Measurements from ENCODE around the gene VTCN1. TPM values are rescaled to one million over a fixed set of nuclear protein-coding genes. Genes with fewer than 3 reads are reported as not detected.

Gene VTCN1
- polyA plus RNA-seq, 1 donor = 0.13 TPM

GRCh38 chr1:117209094-117209493 lies 1.6 kb downstream of the VTCN1 start:
- no peak for DNase-seq (ENCODE audit: low read depth)

GRCh38 chr1:117208580-117208979 lies 2.1 kb downstream of the VTCN1 start:
- DNase-seq (ENCODE audit: low read depth) = no peak

- DNase-seq (ENCODE audit: low read depth) = no peak
Measured at GRCh38 chr1:117205368-117205767, 5.4 kb downstream of the VTCN1 start.

- no peak for DNase-seq (ENCODE audit: low read depth)
Measured at GRCh38 chr1:117201808-117202207, 8.9 kb downstream of the VTCN1 start.

- DNase-seq (ENCODE audit: low read depth) = no peak
Measured at GRCh38 chr1:117198097-117198496, 12.6 kb downstream of the VTCN1 start.

GRCh38 chr1:117189726-117190125 lies 21.0 kb downstream of the VTCN1 start:
- DNase-seq (ENCODE audit: low read depth) = no peak

- no peak for DNase-seq (ENCODE audit: low read depth)
Measured at GRCh38 chr1:117188816-117189437, 21.8 kb downstream of the VTCN1 start.

- DNase-seq (ENCODE audit: low read depth) = no peak
Measured at GRCh38 chr1:117188170-117188815, 22.4 kb downstream of the VTCN1 start.

GRCh38 chr1:117183112-117183511 lies 27.6 kb downstream of the VTCN1 start:
- no peak for DNase-seq (ENCODE audit: low read depth)

GRCh38 chr1:117182319-117182718 lies 28.4 kb downstream of the VTCN1 start:
- no peak for DNase-seq (ENCODE audit: low read depth)

- no peak for DNase-seq (ENCODE audit: low read depth)
Measured at GRCh38 chr1:117181630-117182041, 29.1 kb downstream of the VTCN1 start.

- DNase-seq (ENCODE audit: low read depth) = no peak
Measured at GRCh38 chr1:117180147-117180967, 30.4 kb downstream of the VTCN1 start.

- DNase-seq (ENCODE audit: low read depth) = no peak
Measured at GRCh38 chr1:117179471-117179870, 31.3 kb downstream of the VTCN1 start.

GRCh38 chr1:117178756-117179155 lies 32.0 kb downstream of the VTCN1 start:
- no peak for DNase-seq (ENCODE audit: low read depth)

GRCh38 chr1:117177376-117177775 lies 33.4 kb downstream of the VTCN1 start:
- no peak for DNase-seq (ENCODE audit: low read depth)

- DNase-seq (ENCODE audit: low read depth) = no peak
Measured at GRCh38 chr1:117176579-117176978, 34.1 kb downstream of the VTCN1 start.

- DNase-seq (ENCODE audit: low read depth) = no peak
Measured at GRCh38 chr1:117174851-117175250, 35.9 kb downstream of the VTCN1 start.

- DNase-seq (ENCODE audit: low read depth) = no peak
Measured at GRCh38 chr1:117173691-117174090, 37.0 kb downstream of the VTCN1 start.

- DNase-seq (ENCODE audit: low read depth) = no peak
Measured at GRCh38 chr1:117173006-117173405, 37.7 kb downstream of the VTCN1 start.

GRCh38 chr1:117171900-117172511 lies 38.7 kb downstream of the VTCN1 start:
- DNase-seq (ENCODE audit: low read depth) = no peak

- DNase-seq (ENCODE audit: low read depth) = no peak
Measured at GRCh38 chr1:117169871-117170596, 40.7 kb downstream of the VTCN1 start.

- DNase-seq (ENCODE audit: low read depth) = no peak
Measured at GRCh38 chr1:117167402-117167801, 43.3 kb downstream of the VTCN1 start.
